ENCODE results near the gene C1orf198.

C1orf198 gene

DNA sequence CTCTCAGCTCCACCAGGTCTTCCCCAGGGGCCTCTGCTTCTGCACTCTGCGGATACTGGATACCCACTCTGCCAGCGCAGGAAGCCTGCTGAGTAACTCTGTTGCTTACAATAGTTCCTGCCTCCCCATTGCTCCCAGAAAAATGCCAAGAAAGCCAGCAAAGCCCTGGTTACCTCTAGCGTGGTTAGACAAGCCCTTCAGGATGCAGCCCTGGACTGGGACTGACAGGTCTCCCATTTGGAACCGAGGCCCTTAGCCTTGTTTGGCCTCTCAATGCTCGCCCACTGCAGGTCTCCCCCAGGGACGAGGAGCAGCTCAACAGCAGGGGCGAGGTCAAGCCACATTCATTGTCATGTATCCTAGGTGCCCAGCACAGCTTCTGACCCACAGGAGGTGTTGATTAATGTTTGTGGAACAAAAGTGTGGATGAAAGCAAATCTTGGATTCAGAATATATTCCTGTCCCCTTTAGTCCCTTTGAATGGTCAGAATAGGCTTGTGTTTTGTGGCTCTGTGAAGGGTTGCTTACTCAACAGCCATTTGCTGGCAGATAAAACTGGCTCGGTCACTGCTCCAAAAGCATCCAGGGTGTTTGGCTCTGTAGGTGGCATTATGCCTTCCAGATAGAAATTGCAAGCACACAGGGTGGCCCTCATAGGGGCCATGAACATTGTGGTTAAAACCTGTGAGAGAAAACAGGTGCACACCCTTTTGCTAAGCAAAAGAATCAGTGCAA is 58.9 kb downstream of the C1orf198 start:
- DNase-seq (ENCODE audit: low read depth): no peak

DNA sequence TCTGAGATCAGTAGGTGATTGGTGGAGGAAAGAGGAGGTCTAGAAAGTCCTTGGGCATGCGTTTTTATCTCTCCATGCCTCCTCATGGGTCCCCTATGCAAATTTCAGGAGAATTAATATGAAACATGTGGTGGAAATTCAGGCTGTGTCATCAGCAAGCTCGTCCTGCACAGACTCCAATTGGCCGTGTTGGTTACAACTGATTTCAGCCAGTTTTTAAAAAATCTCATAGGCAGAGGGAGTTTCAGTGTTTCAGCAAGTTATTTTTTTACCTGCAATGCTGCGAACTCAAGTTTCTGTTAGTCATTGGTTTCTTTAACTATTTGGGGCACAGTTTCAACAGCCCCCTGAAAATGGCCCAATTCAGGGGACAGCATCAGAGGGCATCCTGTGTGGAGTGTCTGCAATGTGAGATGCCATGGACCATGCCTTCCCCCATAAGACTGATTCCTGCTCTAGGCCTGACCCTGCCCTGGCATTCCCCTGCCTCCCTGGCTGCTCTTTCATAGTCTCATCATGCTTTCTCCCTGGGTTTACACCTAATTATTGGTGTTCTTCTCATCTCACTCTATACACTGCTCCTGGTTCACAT is 59.9 kb downstream of the C1orf198 start:
- DNase-seq (ENCODE audit: low read depth): no peak

DNA sequence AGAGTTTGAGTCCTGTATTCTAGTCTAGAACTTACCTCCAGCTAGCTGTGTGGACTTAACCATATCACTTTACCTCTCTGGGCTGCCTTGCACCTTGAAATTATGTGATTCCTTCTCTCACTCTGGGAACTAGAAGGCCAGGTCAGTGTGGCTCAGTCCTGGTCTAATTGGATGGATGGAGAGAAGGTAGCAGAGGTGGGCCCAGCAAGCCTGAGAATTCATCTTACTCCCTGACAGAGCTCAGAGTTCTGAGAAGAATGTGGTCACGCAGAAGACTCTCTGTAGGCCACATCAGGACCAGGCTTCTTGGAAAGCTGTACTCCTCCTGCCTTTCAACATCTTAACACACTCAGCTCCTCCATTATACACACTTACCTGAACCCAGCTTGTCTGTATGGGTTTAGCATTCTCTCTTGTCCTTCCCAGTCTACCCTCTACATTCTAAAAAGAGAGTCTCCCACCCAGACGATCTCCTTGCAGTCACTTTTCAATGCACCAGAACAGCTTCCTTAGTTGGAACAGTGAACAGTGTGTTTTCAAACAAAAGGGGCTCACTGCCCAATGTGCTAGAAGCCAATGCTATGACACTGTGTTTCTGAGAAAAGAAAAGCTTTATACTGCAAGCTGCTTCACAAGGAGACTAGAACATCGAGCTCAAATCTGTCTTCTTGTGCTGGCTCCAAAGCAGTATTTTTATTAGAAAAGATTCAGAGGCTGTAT is 60.6 kb downstream of the C1orf198 start:
- no peak for DNase-seq (ENCODE audit: low read depth)

DNA sequence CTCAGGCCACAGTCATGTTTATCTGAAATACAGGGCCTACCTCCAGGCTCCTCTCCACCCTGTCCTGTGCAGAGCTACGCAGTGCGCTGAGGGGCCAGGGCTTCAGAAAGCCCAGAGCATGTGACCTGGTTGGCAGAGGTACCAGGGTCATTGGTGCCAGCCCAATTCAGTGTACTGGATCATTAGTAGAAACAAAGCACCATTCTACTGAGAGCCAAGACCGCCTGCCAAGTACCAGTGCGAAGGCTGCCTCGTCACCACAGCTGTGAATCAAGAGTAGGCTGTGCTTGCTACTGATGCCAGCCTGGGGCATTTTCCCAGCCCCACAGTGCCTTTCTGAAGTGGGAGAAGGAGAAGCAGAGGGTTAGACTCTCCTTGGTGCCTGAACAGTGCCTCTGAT is 61.3 kb downstream of the C1orf198 start:
- no peak for DNase-seq (ENCODE audit: low read depth)

DNA sequence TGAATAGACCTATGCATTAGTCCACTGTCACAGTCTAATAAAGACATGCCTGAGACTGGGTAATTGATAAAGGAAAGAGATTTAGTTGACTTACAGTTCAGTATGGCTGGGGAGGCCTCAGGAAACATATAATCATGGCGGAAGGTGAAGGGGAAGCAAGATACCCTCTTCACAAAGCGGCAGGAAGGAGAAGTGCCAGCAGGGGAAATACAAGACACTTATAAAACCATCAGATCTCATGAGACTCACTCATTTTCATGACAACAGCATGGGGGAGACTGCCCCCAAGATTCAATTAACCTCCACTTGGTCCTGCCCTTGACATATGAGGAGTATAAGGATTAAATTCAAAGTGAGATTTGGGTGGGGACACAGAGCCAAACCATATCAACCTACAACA is 61.8 kb downstream of the C1orf198 start:
- DNase-seq (ENCODE audit: low read depth): no peak

DNA sequence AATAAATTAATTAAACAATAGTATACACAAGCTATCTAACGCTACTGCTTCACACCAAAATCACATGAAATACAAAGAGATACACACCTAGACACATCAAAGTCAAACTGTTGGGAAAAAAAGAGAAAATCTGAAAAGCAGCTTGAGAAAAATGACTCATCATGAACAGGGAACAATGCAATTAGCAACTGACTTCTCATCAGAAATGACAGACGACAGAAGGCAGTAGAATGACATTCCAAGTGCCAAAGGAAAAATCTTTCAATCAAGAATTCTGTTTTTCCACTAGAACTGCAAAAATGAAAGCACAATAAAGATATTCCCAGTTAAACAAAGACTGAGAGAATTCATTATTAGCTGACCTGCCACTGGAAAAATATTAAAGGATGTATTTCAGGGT is 63.9 kb downstream of the C1orf198 start:
- no peak for DNase-seq (ENCODE audit: low read depth)

DNA sequence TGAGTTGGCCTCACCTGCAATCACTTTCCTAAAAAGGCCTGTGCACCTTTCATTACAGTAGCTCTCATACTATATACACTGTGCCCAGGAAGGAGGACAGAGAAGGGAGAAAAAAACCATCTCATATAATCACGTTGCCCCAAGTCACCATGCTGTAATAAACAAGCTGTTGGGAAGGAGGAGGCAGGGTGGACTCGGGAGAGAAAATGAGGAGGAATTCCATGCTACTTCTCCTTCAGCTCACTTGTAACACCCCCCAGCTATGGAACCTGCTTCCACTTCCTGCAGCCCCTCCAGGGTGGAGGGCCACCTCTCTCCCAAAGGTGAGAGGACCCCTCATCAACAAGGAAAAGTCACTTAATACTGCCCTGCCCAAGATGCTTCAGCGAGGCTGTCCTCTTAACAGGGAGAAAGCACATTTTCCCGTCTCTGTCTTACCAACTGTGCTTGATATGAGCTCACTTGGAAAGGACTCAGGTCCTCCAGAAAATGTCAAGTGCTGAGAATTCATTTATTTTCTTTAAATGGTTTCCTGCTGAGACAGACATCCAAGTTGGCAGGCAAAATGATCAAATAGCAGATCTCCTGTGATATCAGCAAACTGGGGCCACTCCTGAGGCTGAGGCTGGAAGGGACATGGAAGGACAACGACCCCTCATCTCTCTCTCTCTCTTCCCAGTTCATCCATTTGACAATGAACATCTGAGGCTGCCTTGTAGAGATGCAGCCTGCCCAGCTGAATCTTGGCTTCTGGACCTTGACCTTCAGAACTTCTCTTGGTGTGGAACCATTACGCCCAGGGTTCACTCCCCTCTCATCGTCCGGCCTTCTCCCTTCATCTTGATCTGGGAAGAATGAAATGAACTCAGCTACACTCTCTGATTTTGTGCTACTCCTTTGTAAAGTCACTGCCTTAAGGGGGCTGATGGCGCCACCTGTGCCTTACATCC is 67.2 kb downstream of the C1orf198 start:
- DNase-seq (ENCODE audit: low read depth): no peak

DNA sequence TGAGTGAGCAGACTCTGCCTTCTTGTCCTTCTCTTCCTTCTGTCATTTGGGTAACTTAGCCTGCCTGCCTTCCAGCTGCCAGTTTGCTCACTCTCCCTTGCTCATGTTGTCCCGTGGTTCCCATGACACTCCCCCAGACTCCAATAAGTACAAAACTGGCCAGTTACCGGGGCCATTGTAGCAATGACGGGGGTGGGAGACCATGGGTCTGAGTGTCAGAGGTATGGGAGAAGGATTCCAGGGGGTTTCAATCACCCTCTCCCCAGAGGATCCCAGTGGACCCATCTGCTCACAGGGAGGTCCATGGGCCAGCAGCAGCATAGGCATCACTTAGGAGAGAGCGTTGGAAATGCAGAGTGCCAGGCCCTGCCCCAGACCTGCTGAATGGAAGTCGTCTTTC is 69.8 kb downstream of the C1orf198 start:
- DNase-seq (ENCODE audit: low read depth): no peak

DNA sequence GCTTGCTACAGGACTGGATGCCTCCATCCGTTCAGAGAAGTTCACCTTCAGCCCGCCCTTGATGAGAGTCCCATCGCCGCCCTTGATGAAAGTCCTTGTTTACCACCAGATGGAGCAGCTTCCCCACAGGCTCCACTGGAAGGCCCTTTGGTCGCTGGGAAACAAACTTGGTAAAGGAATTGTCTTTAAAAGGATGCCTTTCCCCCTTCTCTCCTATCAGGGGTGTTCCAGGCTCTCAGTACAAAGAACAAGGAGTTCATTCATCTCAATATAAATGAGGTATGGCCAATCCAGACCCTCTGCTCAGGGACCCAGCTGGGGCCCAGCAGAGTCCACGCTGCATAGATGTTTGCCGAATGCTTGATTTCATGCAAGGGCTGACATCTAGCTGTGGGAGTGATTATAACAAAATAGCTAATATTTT is 70.4 kb downstream of the C1orf198 start:
- DNase-seq (ENCODE audit: low read depth): no peak

DNA sequence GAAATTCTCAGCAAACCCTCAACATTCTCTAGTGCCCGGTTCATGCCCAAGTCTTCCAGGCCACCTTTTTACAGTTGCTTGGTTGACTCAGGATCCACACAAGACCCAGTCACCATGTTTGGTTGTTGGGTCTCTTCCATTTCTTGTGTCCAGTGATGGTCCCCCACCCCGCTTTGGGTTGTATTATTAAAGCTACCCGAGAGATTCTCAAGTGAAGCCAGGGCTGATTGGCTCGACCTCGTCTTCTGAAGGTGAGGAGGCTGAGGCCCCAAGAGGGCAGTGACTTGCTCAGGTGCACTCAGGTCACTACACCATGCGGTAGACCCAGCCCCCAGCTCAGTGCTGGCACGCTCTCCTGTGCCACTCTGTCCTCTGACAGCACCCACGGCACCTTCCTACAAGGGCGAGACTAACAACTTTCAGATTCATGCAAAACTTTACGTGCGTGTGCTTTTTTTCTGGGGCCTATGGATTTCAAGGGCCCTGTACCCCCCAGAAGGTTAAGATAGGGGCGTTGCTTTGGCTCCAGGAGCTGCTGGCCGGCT is 70.9 kb downstream of the C1orf198 start:
- DNase-seq (ENCODE audit: low read depth): no peak

DNA sequence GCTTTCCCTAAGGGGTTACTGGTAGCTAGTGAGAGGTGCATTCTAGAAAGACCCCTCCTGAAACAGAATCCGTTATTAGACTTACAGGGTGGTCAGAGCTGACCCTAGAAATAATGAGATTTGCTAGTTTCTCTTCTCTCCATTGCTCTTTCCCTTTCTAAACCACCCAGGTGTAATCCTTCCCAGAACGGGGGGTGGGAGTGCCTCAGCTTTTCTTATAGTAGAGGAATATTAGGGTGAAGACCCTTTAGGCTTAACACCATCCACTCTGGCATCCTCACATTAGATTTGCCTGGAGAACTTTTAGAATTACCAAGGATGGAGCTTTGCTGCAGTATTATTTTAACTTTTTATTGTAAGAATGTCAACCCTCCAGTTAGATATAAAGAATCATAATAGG is 71.7 kb downstream of the C1orf198 start:
- DNase-seq (ENCODE audit: low read depth): no peak

DNA sequence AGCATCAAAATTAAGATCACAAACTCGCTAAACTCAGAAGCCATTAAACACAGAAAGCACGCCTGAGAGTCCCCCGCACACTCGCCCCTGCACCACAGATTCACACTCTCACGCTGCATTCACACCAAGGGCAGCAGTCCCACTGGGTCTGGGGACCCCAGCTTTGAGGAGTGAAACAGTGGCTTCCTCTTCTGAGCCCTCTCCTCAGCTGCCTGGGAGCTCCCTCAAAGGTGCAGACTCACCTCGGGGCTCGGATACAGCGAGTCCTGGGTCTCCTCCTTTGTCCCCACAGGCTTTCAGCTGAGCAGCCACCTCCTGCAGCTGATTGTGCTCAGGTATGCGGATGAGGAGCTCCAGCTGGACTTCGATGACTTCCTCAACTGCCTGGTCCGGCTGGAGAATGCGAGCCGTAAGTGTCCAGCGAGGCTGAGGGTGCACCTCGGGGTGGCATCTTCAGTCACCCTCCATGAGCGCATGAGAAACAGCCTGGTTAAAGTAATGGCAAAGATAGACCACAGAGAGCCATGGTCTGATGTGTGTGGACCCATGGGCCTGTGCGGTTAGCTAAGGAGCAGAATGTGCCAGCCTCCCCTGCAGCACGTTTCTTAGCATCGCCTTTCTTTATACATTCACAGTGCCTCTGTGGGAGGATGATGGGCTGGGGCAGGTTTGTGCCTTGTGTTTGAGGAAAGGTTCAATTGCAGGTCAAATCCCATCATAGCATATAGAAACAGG is 73.3 kb downstream of the C1orf198 start:
- no peak for DNase-seq (ENCODE audit: low read depth)

DNA sequence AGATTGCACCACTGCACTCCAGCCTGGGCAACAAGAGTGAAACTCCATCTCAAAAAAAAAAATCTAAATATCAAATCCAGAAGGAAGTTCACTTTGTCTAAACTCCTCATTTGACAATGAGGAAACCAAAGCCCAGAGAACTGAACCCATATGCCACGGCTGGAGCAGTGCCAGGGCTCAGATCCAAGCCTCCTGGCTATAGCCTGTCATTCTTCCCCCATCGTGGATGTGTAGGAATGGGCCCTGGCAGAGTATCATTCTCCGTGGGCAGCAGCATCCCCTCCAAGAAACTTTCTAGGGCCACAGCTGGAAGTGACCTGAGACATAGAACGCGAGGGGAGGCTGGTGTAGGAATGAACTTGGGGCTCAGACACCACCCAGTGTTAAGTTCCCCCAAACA is 73.9 kb downstream of the C1orf198 start:
- no peak for DNase-seq (ENCODE audit: low read depth)

DNA sequence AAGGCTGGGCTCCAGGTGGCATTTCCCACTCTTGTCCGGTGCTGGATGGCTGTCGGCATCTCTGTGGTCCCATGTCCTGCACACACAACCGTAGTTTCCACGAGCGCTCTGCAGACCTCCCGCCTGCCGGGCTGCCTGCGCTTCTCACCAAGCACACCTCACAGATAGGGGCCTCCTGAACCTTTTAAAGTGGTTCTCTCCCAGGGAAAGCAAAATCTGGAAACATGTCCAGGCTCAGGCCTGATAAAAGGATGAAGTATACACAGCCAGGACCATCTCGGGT is 74.9 kb downstream of the C1orf198 start:
- no peak for DNase-seq (ENCODE audit: low read depth)

DNA sequence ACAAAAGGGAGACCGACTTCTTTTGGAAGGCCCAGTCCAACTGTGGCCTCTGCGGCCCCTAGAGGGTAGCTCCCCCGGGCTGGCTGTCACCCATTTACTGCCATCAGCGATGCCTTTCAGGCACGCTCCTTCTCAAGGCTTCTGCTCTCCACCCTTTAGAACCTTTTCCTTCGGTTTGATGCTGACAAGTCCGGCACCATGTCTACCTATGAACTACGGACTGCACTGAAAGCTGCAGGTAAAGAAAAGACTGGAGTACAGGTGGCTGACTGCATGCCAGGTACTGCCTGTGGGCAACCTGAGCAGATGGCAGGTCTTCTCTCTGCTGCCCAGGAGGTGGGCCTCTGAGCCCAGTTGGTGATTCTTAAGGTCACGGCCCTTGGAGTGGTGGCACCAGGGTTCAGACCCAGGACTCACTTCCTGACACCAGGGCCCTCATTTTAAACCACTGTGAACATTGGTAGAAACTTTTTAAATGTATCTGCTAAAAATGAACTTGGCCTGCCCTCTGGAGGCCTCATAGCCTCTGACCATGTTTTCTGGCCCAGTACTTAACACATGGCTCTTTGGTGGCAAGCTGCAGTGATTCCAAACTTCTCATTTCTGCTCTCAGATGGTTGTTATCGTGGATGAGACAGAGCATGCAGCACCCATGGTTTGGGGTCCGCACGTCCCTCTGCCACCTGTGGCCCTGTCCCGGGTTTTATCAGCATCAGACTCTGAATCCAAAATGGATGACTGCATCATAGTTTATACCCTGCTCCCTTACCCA is 75.4 kb downstream of the C1orf198 start:
- DNase-seq (ENCODE audit: low read depth): no peak

DNA sequence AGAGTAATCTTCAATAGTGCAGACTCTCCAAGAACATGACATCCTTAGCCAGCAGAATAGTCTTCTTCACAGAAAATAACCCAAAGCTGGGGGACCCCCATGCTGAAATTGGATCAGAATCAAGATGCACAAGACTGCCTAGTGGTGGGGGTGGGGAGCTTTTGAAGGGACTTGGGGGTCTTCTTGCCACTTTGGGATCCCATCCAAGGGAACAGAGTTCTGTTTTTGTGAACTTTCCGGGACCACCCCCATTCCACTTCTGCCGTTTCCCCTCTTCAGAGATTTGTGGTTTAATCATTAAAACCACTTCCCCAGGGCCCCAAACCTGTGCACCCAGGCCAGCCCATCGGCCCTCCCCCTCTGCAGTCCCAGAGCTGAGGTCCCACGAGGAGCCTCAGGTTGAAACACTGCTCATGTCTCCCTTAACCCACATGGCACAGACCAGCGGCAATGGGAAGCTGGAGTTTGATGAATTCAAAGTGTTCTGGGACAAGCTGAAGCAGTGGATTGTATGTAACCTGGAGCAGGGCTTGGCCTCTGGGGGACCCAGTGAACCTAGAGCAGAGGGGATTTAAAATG is 76.2 kb downstream of the C1orf198 start:
- no peak for DNase-seq (ENCODE audit: low read depth)

DNA sequence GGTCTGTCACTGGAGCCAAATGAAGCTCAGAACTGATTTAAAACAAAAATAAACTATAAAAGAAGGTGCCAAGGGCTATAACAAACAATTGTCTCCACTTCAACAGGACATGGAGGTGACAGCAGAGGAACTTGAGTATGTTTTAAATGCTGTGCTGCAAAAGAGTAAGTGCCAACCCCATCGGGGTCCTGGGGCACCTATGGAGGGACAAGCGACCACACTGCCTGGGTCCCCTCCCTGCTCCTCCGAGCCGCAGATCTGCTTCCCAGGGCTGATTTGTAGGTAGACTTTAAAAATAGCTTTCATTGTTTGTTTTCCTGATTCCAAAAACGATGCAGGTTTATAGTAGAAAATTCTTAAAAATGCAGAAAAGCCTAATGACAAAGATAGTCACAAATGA is 78.3 kb downstream of the C1orf198 start:
- no peak for DNase-seq (ENCODE audit: low read depth)

DNA sequence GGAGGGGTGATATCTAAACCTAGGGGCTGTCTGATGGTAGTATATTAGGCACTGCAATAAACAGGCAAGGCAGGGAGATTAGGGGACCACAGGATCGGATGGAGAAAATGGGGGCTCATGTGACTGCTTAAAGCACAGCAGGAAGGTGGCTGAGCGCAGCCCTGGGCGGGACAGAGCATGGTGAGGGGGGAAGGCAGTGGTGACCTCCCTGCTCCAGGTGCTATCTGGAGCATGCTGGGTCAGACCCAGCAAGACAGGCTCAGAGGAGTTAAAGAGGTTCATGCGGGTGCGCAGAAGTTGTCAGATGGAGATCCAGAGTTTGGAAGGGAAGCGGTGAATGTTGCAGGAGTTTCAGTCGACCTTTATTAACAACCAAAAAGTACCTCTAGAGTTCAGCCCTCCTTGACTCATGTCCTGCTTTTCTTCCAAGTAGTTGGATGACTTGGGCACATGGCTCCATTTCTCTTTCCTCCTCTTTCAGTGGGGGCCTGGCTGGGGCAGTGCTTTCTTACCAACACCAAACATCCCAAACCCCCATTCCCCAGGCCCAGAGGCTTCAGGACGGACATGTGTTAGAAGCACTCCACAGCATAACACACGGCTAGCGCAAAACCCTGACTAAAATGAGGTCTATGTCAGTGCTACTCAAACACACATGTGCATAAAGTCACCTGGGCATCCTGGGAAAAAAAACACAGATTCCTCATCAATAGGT is 79.6 kb downstream of the C1orf198 start:
- DNase-seq (ENCODE audit: low read depth): no peak

DNA sequence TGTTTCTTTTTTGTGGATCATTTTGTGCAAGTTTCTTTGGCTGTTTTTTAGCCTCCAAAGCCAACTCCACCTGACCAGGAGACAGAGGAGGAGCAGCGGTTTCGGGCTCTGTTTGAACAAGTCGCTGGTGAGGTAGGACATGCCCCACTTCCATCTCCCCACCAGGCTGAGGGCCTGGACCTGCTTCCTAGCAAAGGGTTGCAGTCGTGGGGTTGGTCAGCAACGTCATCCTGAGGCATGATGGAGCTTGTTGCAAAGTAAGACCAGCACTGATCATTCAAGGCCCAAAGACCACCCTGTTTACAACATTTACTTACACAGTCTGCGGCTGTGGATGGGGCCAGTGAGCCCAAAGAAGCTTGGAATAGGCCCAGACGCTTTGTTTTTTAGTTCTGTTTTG is 80.8 kb downstream of the C1orf198 start:
- DNase-seq (ENCODE audit: low read depth): no peak
